HG03354 (cell line): ENCODE results near the gene AFAP1.

Source experiments
- ATAC-seq: cut with Tn5 transposase; IDR thresholded peaks from one replicate; pipeline ENCODE4 v1.9.1; 2021; ENCODE audit warnings: mild to moderate bottlenecking; ENCODE audit not compliant: unreplicated experiment, poor library complexity, severe bottlenecking

The AFAP1 gene

GRCh38 chr4:7939377-7940108 lies at the start of gene AFAP1:
Gene AFAP1, minus strand, starts transcription at chr4:7939861. Its CDS starts 67,783 bp downstream, at chr4:7872078.
- ATAC-seq, result peak; percentile 90

- ATAC-seq, result no peak
Measured at GRCh38 chr4:7988437-7988836, 48.8 kb upstream of the AFAP1 start.

GRCh38 chr4:7987148-7987989 lies 47.7 kb upstream of the AFAP1 start:
- ATAC-seq, result peak; percentile 89

GRCh38 chr4:7985891-7986441 lies 46.3 kb upstream of the AFAP1 start:
- no peak for ATAC-seq

GRCh38 chr4:7985072-7985471 lies 45.4 kb upstream of the AFAP1 start:
- ATAC-seq, result no peak

GRCh38 chr4:7984286-7984925 lies 44.7 kb upstream of the AFAP1 start:
- no peak for ATAC-seq

GRCh38 chr4:7983296-7983695 lies 43.6 kb upstream of the AFAP1 start:
- ATAC-seq, result no peak

- no peak for ATAC-seq
Measured at GRCh38 chr4:7981738-7982394, 42.2 kb upstream of the AFAP1 start.

GRCh38 chr4:7980036-7980435 lies 40.4 kb upstream of the AFAP1 start:
- ATAC-seq, result no peak

GRCh38 chr4:7979652-7979968 lies 39.9 kb upstream of the AFAP1 start:
- no peak for ATAC-seq

GRCh38 chr4:7978907-7979651 lies 39.4 kb upstream of the AFAP1 start:
- no peak for ATAC-seq

GRCh38 chr4:7978489-7978888 lies 38.8 kb upstream of the AFAP1 start:
- ATAC-seq, result no peak

- ATAC-seq, result no peak
Measured at GRCh38 chr4:7976634-7977033, 37.0 kb upstream of the AFAP1 start.

GRCh38 chr4:7976025-7976424 lies 36.4 kb upstream of the AFAP1 start:
- no peak for ATAC-seq

GRCh38 chr4:7974425-7974824 lies 34.8 kb upstream of the AFAP1 start:
- ATAC-seq, result no peak

GRCh38 chr4:7973545-7973981 lies 33.9 kb upstream of the AFAP1 start:
- no peak for ATAC-seq

GRCh38 chr4:7971881-7972500 lies 32.3 kb upstream of the AFAP1 start:
- no peak for ATAC-seq

GRCh38 chr4:7971159-7971631 lies 31.5 kb upstream of the AFAP1 start:
- no peak for ATAC-seq
